ENCODE measurements around the gene MIXL1.
"Not testable (repeated sequence)": the region's sequence is repeated elsewhere in the genome, so short reads cannot be mapped to it uniquely, and the experiment has no call there.

MIXL1 gene

DNA sequence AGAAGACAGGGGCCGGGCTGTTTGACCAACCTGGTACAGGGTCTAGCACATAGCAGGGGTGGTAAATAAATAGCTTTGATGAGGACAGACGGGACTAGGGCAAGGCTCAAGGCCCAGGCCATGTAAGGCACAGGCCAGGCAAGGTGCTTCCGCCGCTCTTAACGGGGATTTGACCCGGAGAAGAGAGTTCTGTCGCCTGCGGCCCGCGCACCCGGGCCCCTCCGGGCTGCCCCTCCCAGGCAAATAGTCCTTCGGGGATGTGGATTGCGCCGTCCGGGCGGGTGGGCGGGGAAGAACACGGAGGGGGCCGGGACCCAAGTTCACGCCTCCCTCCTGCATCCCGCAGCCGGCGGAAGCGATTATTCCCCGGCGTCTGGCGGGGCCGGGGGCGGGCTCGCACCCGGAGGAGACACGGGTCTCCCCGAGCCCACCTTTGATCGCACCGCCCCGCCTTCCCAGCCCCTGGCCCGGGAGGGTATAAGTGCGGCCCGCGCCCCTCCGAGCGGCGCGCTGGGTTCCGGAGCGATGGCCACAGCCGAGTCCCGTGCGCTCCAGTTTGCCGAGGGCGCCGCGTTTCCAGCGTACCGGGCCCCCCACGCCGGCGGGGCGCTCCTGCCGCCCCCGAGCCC, at the start of gene MIXL1:
Gene MIXL1, plus strand, starts transcription at position 508 of the 629 bp plus-strand sequence. Its CDS starts 18 bp downstream, at position 526.
- FAIRE-seq = no peak

DNA sequence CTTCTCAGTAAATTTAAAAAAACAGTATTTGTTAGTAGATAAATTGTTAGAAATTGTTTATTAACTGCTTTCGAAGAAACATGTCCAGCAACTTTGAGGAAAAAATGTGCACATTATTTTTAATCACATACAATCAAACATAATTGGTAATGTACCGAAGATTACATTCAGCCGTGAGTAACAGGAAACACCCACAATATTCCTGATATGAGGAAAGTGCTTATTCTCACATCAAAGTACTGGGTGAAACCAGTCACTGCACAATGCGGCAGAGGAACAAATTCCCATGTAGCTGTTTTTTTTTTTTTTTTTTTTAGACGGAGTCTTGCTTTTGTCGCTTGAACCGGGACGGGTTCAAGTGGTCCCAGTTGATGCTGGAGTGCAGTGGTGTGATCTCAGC, 46.6 kb upstream of the MIXL1 start:
- FAIRE-seq = no peak

- FAIRE-seq = no peak
Measured at GRCh38 chr1:226181996-226182714, 41.3 kb upstream of the MIXL1 start.

DNA sequence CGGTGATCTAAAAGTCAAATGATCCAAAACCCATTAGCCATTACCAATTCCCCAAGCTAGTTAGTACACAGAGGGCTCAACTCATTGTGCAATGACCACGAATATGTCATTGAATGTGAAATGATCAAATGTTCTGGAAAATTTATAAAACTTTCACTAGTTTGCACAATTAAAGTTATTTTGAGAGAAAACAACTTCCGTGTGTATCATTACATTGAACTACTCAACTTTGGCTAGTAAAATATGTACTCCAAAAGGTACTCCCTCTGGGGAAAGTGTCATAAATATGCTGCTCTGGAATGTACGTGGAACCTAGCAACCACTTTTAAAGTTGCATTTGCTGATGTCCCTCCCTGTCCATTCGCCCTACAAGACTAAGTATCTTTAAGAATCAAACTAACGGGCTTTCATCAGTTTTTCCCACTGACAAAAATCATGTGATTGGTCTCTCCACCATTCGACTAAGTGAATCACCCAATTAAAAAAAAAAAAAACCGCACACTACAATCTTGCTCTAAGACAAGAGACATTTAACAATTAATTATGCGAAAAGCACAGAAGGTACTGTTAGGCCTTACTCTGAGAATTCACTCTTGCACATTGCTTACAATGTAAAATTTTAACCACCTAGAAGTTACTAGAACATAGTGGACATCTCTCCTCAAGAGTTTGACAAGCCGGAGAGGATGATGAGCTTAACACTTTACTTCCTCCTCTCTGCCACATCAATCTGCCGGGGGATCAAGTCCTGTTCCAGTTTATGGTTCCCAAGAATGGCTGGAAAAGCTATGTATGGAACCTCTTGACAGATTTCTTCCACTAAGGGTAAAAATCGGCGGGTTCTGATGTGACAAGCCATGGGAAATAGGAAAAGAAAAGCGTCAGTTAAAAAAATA, 38.1 kb upstream of the MIXL1 start:
- FAIRE-seq = no peak

- FAIRE-seq = no peak
Measured at GRCh38 chr1:226186124-226187018, 37.1 kb upstream of the MIXL1 start, which contains the start of gene ACBD3. ACBD3 (minus strand) TSS chr1:226186741; CDS start chr1:226186675, 66 bp downstream.

DNA sequence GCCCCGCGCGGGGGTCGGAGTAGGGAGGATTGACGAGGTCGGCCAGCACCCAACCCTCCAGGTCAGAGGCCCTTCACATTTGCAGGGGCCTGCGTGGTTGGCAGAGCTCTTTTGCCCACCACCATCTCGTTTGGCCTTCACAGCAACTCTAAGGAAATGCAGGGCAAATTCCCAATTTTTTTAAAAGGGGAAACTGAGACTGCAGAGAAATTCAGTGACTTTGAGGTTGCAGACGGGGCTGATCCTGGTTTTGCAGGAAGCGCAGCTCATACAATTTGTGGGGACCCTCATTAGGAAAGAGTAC, 36.5 kb upstream of the MIXL1 start:
- FAIRE-seq = no peak

GRCh38 chr1:226187380-226187779, 36.1 kb upstream of the MIXL1 start:
- FAIRE-seq = no peak

- FAIRE-seq = no peak
Measured at GRCh38 chr1:226195144-226195543, 28.3 kb upstream of the MIXL1 start.

GRCh38 chr1:226199971-226200370, 23.5 kb upstream of the MIXL1 start:
- FAIRE-seq = no peak

GRCh38 chr1:226201029-226201593, 22.4 kb upstream of the MIXL1 start:
- no peak for FAIRE-seq

DNA sequence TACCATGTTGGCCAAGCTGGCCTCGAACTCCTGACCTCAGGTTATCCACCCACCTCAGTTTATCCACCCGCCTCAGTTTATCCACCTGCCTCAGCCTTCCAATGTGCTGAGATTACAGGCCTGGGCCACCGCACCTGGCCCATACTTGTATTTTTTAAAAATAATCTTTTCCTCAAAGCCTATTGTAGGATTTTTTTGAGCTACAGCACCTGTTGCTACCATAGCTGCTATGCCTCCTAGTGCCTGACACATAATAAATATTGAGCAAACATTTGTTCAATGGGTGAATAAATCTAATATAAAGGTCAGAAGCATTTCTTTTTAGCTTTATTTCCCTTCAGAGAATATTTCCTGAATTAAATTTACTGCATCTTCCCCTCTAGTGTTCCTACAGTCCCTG, 21.2 kb upstream of the MIXL1 start:
- no peak for FAIRE-seq

- FAIRE-seq = not testable (repeated sequence)
Measured at GRCh38 chr1:226202666-226203065, 20.8 kb upstream of the MIXL1 start.

- FAIRE-seq = no peak
Measured at GRCh38 chr1:226203240-226203639, 20.2 kb upstream of the MIXL1 start.

DNA sequence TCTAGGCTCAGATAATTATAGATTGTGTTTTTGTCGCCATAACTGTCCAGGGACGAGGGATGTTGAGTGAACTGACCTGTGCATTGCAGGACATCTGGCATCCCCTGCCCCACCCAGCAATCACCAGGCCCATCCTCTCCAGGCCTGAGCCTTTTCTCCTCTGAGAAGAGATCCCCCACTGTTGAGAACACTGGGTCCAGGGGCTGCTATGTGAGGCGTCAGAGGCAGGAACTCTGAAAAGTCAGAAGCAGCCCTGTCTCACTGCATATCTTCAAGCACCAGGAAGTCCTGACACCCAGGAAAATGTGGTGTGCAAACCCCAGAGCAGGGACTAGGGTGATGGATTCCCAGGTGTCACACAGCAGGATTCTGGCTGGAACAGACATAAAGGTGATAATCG, 19.8 kb upstream of the MIXL1 start:
- FAIRE-seq = no peak

DNA sequence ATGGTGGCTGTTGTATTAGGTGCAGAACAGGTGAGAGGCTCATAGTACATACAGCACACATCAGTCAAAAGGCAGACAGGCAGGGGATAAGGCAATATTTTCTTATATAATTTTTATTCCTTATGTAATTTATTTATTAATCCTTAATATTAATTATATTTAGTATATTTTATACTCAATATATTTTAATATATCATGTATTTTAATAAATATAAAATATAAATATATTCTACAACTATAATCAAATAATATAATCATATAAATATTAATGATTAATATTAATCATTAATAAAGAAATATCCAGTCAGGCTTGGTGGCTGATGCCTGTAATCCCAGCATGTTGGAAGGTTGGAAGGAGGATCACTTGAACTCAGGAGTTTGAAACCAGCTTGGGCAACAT, 19.3 kb upstream of the MIXL1 start:
- FAIRE-seq = peak; percentile 89

DNA sequence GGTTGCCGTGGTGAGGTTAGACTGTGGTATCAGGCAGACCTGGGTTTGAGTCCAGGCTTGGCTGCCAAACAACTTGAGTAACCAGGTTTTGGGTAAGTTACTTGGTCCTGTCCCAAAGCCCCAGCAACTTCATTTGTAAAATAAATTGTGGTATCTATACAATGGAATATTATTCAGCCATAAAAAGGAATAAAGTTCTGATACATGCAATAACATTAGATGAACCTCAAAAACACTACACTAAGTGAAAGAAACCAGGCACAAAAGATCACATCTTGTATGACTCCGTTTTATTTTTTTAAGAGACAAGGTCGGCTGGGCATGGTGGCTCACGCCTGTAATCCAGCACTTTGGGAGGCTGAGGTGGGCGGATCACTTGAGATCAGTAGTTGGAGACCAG, 16.4 kb upstream of the MIXL1 start:
- FAIRE-seq = no peak

DNA sequence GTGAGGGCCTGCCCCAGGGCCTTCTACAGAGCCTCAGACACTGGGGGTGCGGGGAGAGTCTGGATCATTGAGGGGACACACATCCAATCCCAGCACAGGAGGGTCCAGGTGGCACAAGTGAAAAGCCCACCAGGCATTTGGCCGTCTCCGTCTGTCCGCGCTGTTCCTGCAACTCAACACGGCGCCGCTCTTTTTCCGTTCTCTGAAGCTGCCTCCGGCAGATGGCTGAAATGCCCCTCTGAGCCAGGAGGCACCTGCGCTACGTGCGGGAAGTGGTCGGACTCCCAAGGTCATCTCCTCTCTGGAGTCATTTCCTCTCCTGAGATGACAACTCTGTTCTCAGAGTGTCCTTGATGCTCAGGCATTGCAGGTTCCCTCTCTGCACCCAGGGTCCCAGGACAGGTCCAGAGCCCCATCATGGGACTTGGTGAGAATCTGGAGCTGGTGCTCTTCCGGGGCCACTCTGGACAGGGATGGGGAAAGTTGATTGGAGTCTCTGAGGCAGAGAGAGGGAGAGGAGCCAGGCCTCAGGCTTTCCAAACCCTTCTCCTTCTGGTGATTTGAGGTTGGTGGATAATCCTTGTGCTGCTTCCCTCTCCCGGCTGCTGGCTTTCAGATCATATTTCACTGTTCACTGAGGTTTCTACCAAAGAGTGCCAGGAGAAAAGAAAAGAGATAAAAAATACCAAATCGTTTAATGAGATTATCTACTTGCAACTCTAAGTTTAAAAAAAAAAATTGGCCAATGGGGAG, 14.0 kb upstream of the MIXL1 start:
- FAIRE-seq = no peak

GRCh38 chr1:226210571-226211176, 12.8 kb upstream of the MIXL1 start:
- FAIRE-seq = no peak

DNA sequence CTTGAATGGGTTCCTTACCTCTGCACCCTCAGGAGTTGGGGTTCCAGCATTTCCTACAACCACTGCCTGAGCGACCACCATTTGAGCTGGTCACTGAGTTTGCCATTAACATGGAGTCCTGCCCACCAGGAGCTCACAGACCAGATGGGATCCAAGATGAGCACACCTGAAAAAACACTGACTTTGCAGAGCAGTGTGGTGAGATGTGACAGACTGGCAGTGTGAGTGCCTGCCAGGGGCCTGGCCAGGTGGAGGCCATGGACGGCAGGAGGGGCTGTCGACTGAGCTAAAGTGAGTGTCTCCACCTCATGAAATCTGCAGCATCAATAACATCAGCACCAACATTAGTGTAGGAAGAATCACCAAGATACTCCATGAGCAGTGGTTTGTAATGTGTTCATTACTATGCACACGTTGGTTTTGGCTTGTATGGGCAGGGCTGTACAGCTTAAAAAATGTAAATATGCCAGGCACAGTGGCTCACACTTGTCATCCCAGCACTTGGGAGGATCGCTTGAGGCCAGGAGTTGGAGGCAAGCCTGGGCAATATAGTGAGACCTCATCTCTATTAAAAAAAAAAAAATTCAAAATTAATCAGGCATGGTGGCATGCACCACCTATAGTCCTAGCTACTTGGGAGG, 12.2 kb upstream of the MIXL1 start:
- no peak for FAIRE-seq

- no peak for FAIRE-seq
Measured at GRCh38 chr1:226212545-226212944, 10.9 kb upstream of the MIXL1 start.

DNA sequence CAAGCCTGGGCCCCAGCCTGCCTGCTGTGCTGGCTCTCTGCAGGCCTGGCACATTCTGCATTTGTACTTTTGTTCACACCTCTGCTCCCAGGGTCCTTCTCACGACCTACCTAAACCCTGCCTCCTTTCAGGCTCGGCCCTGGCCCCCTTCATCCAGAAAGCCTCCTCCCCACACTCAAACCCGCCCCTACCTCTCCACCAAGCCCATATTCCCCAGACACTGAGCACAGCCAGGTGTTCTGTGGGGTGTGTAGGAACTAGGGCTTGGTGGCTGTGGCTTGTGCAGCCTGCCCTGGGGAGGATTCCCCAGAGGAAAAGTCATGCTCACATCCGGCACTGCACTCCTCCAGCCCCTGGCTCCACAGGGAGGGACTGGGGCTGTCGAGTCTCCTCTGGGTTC, 8.2 kb upstream of the MIXL1 start:
- FAIRE-seq = no peak
